ENCODE data around the gene AKT3.

DNA sequence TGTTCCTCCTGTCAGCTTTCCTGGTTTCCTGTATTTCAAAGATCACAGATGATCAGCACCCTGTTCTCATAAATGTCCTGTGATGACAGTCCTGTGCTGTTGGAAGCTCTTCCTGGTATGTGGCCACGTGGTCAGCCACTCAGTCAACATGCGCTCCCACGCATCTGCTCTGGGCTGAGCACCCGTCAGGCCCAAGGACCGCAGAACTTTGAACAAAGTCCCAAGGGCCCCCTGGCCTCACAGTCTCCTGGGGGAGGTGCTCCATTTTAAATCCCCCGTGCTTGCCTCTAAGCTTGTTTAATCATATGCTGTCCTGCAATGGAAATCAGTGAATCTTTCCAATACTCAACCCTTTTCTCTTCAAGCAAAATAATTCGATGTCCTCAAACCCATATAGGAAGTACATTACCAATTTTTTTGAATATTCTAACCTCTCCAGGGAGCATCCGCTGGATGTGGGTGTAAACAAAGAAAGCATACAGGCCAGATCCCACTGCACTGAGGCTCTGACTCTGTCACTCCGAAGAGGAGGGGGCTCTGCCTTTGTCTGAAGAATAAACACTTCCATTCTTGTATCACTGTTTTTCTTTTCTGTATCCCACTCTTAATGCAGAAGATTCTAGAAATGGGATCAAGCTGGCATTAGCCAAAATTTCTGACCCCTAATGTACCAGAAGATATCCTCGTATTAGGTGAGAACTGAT lies 343.9 kb downstream of the AKT3 start:
- TF ChIP-seq TAF1 (IDR thresholded peaks at IDR 0.05; ENCODE audit: low read depth, low read length) (no peak), POLR2A (IDR thresholded peaks at IDR 0.05; ENCODE audit: low read depth, low read length) (no peak), POLR2AphosphoS5 (IDR thresholded peaks at IDR 0.05; ENCODE audit: low read depth, low read length) (no peak)

Measured in GM12891 (cell line).